HG03521 (cell line): ENCODE results near the gene TMEM14C.
A peak's percentile ranks its signal among the peaks of the same experiment; 100 is the strongest.

Source experiments
- ATAC-seq: cut with Tn5 transposase; IDR thresholded peaks from one replicate; pipeline ENCODE4 v1.9.1; 2021; ENCODE audit warnings: mild to moderate bottlenecking, moderate library complexity; ENCODE audit not compliant: unreplicated experiment

Gene TMEM14C

GRCh38 chr6:10722820-10723566 is at the start of gene TMEM14C:
TSS of gene TMEM14C (plus strand) at chr6:10723070. CDS start at chr6:10724614, 1,544 bp downstream.
- ATAC-seq: peak; percentile 97

GRCh38 chr6:10676403-10676802 is 46.5 kb upstream of the TMEM14C start:
- no peak for ATAC-seq

GRCh38 chr6:10678456-10678855 is 44.4 kb upstream of the TMEM14C start:
- no peak for ATAC-seq

GRCh38 chr6:10681795-10682194 is 41.1 kb upstream of the TMEM14C start:
- ATAC-seq: no peak

- ATAC-seq: no peak
These were observed 40.4 kb upstream of the TMEM14C start for GRCh38 chr6:10682355-10682988.

- ATAC-seq: no peak
These were observed 38.3 kb upstream of the TMEM14C start for GRCh38 chr6:10684618-10685017.

DNA sequence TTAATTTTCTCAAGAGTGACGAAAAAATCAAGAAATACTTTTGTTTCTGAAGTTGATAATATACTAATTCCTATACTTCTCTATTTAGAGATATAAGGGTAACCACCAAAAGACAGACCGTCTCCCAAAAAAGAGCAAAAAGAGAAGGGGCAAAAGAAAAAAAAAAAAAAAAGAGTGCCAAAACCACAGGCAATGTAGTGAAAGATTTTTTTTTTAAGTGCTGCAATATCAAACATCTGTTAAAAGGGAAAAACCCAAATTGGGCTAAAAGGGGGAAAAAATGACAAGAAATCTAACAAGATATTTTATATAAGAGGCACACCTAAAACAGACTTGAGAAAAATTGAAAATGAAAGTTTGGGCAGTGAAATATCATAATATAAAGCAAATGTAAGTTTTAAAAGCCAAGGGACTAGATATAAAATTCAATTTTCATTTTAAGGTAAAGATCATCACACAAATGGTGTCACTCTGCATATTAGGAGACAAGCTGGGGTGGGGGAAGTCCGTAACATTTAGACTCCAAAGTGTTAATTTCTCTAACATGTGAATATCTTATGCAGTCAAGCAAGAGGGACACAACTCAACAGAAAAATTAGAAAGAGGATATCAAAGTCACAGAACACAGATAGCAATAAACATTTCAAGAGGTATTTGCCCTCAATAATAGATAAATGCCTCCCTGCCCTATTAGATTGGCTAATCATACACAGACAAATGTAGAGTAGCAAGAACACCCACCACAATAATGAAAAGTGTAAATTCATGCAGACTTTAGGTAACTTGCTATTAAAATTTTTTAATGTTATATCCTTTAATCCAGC is 37.6 kb upstream of the TMEM14C start:
- ATAC-seq: no peak

GRCh38 chr6:10686901-10687300 is 36.0 kb upstream of the TMEM14C start:
- no peak for ATAC-seq

DNA sequence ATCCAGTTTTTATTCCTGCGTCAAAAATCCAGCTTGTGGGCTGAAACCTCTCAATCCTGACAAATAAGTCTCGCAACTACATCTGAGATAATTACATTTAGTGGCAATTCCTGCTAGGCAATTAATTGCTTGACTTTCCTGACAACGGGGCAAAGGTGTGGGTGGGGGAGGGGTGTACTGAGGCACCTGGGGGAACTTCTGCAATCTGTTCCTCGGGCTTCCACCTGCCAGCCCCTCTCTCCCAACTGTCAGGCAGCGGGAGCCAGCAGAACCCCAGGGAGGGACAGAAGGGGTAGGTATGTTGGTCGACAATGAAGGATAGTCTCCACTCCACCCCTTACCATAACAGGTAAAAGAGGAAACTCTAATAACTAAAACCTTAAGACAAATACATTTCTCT is 35.3 kb upstream of the TMEM14C start:
- ATAC-seq: no peak

GRCh38 chr6:10690651-10691445 is 32.0 kb upstream of the TMEM14C start:
- no peak for ATAC-seq

DNA sequence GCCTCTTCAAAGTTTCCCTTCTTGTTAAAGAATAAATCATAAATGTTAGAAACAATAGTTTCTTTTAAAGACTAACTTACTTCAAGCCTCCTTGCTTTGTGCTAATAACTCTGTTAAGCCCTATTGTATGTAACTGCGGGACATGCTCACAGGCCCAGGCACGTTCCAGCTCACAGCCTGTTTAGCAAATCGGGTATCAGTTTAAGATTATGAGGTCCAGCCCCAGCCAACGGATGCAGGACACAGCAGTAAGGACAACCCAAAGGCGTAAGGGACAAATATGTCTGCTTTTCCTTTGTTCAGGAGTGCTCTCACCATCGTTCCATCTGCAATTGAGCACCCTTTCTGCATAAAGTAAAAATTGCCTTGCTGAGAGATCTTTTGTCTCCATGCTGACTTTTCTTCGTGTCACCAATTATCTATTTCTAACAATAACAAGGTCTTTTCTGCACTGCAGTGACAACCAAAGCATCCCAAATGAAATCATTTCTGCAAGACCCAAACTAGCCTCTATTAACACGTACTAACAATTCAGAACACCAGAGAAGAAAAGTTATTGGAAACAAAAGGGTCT is 29.8 kb upstream of the TMEM14C start:
- ATAC-seq: no peak

- ATAC-seq: peak; percentile 98
These were observed 28.4 kb upstream of the TMEM14C start, which contains the start of the genes C6orf52 and PAK1IP1 for GRCh38 chr6:10694302-10695085. TSS of gene C6orf52 (minus strand) at chr6:10694616. CDS start at chr6:10687550, 7,066 bp downstream. TSS of gene PAK1IP1 (plus strand) at chr6:10694972. CDS start at chr6:10694986, 14 bp downstream.

DNA sequence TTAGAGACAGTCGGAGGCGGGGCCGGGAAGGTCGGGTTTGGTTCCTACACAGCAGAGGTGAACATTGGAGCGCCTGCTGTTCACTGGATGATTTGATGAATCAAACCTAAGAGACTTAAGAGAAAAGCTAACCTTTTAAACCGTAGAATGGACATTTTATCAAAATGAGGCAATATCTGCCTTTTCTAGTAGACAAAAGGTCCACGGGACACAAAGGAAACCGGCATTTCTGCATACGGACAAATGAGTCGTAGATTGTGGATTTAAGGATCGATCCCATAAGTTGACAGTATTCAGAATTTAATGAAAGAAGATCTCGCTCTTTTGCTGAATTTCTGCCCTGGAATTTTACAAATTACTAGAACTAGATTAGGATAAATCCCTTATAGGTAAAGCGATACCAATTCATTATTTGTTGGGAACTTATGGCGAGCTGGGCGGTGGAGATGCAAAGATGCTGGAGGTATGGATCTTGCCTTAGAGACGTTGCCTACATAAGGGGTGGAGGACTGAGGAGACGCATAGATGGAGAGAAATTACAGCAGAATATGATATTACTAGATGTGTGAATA is 27.7 kb upstream of the TMEM14C start:
- no peak for ATAC-seq

- ATAC-seq: no peak
These were observed 26.2 kb upstream of the TMEM14C start for GRCh38 chr6:10696655-10697054.

- ATAC-seq: no peak
These were observed 8.9 kb upstream of the TMEM14C start for GRCh38 chr6:10713962-10714361.

- no peak for ATAC-seq
These were observed 3.4 kb upstream of the TMEM14C start for GRCh38 chr6:10719296-10719963.

DNA sequence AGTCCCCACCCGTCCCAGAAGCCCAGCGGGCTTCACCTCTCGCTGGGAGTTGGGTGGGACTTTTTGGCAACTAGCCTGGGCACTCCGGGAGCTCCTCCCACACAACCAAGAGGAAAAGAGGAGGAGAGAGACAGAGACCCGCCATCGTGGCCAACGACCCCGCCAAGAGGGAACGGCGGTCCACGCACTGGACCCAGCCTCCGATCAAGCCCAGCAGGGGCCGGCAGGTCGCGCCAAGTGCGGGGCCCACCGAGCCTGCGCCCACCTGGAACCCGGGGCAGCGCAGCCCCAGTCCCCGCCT is 3.0 kb upstream of the TMEM14C start:
- no peak for ATAC-seq

DNA sequence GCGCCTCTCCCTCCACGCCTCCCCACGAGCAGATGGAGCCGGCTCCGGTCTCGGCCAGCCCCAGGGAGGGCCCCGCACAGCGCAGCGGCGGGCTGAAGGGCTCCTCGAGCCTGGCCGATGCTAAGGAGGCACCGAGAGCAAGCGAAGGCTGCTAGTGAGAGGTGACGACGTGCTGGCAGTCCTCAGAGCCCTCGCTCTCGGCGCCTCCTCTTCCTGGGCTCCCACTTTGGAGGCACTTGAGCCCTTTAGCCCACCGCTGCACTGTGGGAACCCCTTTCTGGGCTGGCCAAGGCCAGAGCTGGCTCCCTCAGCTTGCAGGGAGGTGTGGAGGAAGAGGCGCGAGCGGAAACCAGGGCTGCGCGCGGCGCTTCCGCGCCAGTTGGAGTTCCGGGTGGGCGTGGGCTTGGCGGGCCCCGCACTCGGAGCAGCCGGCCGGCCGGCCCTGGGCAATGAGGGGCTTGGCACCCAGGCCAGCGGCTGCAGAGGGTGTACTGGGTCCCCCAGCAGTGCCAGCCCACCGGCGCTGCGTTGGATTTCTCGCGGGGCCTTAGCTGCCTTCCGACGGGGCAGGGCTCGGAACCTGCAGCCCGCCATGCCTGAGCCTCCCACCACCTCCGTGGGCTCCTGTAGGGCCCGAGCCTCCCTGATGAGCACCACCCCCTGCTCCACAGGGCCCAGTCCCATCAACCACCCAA is 2.5 kb upstream of the TMEM14C start:
- ATAC-seq: no peak
